GOT3 (cell line): ENCODE data around the gene SH3TC1.

Experiments used
- DNase-seq: peaks from one replicate; lab custom pipeline; 2025; ENCODE audit warnings: mixed read lengths; lab: John Stamatoyannopoulos, UW

Gene SH3TC1

GRCh38 chr4:8163436-8164193 lies 35.5 kb upstream of the SH3TC1 start:
- no peak for DNase-seq

- DNase-seq: no peak
Observed at GRCh38 chr4:8164194-8164565, 34.9 kb upstream of the SH3TC1 start.

GRCh38 chr4:8164687-8165086 lies 34.4 kb upstream of the SH3TC1 start:
- no peak for DNase-seq

- DNase-seq: no peak
Observed at GRCh38 chr4:8165374-8165896, 33.7 kb upstream of the SH3TC1 start.

- DNase-seq: no peak
Observed at GRCh38 chr4:8167291-8167690, 31.8 kb upstream of the SH3TC1 start.

- no peak for DNase-seq
Observed at GRCh38 chr4:8167815-8168214, 31.3 kb upstream of the SH3TC1 start.

- no peak for DNase-seq
Observed at GRCh38 chr4:8168232-8168631, 30.9 kb upstream of the SH3TC1 start.

GRCh38 chr4:8168832-8169598 lies 30.1 kb upstream of the SH3TC1 start:
- DNase-seq: no peak

- DNase-seq: no peak
Observed at GRCh38 chr4:8169763-8170162, 29.3 kb upstream of the SH3TC1 start.

GRCh38 chr4:8170341-8170740 lies 28.7 kb upstream of the SH3TC1 start:
- no peak for DNase-seq

GRCh38 chr4:8171266-8171665 lies 27.8 kb upstream of the SH3TC1 start:
- DNase-seq: no peak

GRCh38 chr4:8171984-8172924 lies 26.8 kb upstream of the SH3TC1 start:
- no peak for DNase-seq

GRCh38 chr4:8173492-8174242 lies 25.4 kb upstream of the SH3TC1 start:
- DNase-seq: no peak

- DNase-seq: no peak
Observed at GRCh38 chr4:8174970-8175369, 24.1 kb upstream of the SH3TC1 start.

- DNase-seq: no peak
Observed at GRCh38 chr4:8175686-8176085, 23.4 kb upstream of the SH3TC1 start.

GRCh38 chr4:8176547-8177399 lies 22.3 kb upstream of the SH3TC1 start:
- no peak for DNase-seq

GRCh38 chr4:8177552-8177951 lies 21.5 kb upstream of the SH3TC1 start:
- DNase-seq: no peak

- no peak for DNase-seq
Observed at GRCh38 chr4:8177956-8178355, 21.1 kb upstream of the SH3TC1 start.

GRCh38 chr4:8179074-8179473 lies 20.0 kb upstream of the SH3TC1 start:
- DNase-seq: no peak

- DNase-seq: no peak
Observed at GRCh38 chr4:8179771-8180170, 19.3 kb upstream of the SH3TC1 start.
